HG02840 (cell line): Measurements from ENCODE around the gene LHCGR.

Experiments used
- ATAC-seq: cut with Tn5 transposase; IDR thresholded peaks from one replicate; pipeline ENCODE4 v1.9.1; 2021; ENCODE audit warnings: mild to moderate bottlenecking, moderate library complexity, moderate number of reproducible peaks; ENCODE audit not compliant: unreplicated experiment, low FRiP score

Gene LHCGR

DNA sequence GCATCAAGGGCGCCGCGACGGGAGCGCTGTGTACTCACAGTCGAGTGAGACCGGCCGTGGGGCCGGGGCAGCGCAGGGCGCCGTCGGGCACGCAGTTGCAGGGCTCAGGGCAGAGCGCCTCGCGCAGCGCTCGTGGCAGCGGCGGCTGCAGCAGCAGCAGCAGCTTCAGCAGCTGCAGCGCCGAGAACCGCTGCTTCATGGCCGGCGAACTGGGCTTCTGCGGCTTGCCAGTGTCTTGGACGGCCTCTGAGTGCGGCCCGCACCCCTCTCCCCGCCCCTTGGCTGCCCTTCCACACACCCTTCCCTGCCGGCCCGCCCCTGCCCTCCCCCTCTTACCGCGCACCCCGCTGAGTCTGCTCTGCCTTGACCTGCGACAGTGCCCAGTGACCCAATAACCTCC is at the start of gene LHCGR:
LHCGR (minus strand) TSS at position 252 of the 400 bp plus-strand sequence; CDS start at position 199, 53 bp downstream.
- no peak for ATAC-seq

DNA sequence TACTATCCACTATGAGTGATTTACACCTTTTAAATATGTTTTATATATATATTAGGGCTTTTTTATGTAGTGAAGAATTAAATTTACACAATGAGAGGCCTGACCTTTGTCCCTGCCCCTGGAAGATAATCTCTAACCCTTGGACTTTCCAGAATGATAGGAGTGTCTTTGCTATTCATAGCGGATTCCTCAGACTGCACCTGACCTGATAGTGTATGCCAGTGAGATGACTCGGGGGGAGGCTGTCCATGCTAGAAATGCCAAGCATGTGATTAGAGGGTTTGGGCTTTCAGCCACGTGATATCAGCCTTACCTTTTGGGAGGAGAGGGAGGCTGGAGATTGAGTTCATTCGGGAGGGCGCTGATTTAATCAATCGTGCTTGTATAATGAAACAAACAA is 44.1 kb upstream of the LHCGR start:
- ATAC-seq: no peak

DNA sequence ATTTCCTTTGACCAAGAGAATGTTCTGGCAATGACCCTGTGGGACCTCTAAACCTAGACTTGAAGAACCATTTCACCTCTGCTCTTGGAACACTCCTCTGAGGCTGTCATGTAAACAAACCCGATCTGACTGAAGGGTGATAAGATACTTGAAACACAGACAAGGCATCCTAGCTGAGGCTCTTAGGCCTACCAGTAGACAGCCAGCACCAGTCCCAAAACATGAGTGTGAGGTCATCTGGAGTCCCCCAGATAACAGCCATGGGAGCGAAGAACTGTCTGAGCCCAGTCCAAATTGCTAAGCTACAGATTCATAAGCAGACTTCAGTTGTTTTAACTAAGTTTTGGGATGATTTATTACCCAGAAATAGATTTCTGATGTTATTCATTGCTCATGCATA is 39.5 kb upstream of the LHCGR start:
- ATAC-seq: no peak

DNA sequence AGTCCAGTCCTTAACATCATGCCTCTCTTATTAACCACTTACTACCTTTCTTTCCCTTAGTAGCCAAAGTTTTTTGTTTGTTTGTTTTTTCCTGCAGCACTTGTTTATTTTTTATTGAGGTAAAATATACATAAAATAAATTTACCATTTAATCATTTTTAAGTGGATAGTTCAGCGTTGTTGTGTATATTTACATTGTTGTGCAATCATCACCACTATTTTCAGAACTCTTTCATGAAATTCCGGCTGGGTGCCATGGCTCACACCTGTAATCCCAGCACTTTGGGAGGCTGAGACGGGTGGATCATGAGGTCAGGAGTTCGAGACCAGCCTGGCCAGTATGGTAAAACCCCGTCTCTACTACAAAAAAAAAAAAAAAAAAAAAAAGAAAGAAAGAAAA is 38.1 kb upstream of the LHCGR start:
- ATAC-seq: no peak

DNA sequence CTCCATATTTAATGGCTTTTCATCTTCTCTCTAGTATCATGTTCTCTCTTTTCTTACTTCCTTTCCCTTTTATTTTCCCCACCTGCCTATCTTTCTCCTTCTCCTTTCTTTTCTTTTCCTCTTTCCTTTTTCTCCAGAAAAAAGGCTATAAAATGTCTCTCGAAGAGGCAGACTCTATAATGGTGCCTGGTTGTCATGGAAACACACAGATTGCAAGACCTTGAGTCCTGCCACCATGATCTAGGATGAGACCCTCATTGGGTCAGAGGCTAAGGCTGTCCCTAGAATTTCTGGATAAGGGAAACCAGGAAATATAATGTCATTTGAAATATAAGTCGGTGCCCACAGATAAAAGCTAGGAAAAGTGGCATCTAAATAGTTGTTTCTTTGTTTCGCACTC is 36.5 kb upstream of the LHCGR start:
- ATAC-seq: no peak

- no peak for ATAC-seq
These were observed 35.1 kb upstream of the LHCGR start for GRCh38 chr2:48790407-48791170.

DNA sequence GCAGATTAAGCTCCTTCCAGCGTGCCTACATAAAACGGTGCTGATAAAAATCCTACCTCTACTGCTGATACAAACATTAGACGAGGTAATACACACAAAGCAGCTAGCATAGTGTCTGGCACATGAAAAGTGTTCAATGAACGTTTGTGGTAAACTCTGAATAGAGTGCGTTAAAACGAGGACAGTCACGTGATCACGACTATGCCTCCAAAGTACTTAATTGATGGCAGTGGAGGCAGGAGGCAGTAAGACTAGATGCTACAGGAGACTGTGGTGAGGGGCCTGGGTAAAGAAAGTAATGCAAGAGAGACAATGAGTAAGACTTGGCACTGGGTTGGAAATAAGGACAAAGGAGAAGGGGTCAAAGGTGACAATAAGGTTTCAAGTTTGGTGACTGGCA is 32.1 kb upstream of the LHCGR start:
- no peak for ATAC-seq

- no peak for ATAC-seq
These were observed 25.8 kb upstream of the LHCGR start for GRCh38 chr2:48781366-48781765.

DNA sequence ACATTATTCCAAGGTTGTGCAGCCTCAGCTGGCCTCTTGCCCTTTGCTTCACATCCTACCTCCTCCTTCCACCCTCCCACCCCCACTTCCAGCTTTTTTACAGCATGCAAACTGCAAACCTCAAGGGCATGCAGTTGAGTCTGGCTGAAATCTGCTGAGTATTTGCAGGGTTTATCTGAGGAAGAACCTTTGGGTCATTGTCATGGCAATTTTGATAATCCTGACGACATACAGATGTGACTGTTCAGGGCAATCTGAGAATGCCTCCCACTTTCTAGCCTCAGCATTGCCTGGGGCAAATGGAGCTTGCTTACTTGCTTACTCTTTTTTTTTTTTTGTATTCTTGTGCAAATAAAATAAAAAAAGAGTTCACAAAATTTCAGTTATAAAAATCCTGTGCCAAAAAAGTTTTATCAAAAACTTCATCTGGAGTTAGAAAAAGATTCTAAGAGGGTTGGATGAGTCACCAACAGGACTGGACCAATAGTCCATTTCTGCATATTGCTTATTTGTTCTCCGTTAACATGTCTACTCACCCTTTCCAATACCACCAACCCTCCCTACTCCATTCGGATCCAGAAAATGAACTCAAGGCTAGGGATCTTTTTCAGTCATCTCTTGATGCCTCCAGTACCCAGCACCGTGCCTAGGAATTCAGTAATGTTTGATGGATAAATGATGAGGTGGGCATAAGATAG is 23.6 kb upstream of the LHCGR start:
- ATAC-seq: no peak

GRCh38 chr2:48774251-48774650 is 18.7 kb upstream of the LHCGR start:
- ATAC-seq: no peak

DNA sequence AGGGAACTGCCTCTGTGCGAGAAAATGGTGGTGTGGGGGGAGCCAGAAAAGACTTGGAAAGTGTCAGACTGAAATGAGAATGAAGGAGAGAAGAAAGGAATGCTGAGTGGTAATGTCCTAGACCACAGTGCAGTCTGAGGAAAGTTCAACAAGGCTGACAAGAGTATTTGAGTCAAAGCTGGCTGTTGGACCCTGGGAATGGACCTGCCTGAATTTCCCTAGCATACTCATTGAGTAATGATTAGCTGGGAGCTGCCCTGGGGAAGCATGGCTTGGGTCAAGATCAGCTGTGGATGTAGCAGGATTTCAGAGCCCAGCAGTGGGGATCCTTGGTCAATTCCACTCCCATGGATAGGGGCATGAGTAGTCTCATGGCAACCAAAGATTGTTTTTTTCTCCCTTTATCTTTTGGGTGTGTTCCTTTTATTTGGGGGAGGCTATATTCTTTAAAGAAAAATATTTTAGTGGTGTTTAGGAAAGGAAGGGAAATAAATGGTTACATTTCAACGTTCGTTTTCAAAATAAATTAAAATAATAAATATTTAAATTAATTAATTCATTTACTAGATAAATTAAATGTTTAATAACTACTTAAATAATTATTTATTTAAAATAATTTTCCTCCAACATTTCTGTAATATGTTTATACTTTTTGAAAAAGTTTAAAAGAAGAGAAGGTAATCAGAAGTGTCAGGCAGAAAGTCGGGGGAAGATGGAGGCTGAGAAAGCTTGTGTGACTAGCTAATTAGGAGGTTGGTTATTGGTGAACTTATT is 15.9 kb upstream of the LHCGR start:
- no peak for ATAC-seq

- no peak for ATAC-seq
These were observed 14.7 kb upstream of the LHCGR start for GRCh38 chr2:48770181-48770580.

- ATAC-seq: no peak
These were observed 13.1 kb upstream of the LHCGR start for GRCh38 chr2:48768669-48769068.

DNA sequence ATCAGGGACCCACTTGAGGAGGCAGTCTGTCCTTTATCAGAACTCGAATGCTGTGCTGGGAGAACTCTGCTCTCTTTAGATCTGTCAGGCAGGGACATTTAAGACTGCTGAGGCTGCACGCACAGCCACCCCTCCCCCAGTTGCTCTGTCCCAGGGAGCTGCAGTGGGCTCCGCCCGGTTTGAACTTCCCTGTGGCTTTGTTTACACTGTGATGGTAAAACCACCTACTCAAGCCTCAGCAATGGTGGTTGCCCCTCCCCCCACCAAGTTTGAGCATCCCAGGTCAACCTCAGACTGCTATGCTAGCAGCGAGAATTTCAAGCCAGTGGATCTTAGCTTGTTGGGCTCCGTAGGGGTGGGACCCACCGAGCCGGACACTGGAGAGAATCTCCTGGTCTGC is 11.8 kb upstream of the LHCGR start:
- no peak for ATAC-seq

DNA sequence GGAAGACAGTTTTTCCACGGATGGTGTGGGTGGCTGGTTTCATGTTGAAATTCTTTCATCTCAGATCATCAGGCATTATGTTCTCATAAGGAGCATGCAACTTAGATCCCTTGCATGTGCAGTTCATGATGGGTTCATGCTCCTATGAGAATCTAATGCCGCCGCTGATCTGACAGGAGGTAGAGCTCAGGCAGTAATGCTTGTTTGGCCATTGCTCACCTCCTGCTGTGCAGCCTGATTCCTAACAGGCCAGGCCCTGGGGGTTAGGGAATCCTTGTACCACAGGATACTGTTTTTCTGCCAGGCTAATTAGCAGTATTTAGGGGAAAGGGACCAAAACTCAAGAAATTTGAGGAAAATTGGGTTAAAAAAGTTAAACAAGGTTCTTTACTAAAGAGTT is 5.3 kb upstream of the LHCGR start:
- ATAC-seq: no peak

GRCh38 chr2:48759682-48760081 is 4.2 kb upstream of the LHCGR start:
- ATAC-seq: no peak

- no peak for ATAC-seq
These were observed 765 bp upstream of the LHCGR start for GRCh38 chr2:48756289-48756688.

GRCh38 chr2:48754874-48755273 is 650 bp downstream of the LHCGR start:
- ATAC-seq: no peak

GRCh38 chr2:48753228-48753627 is 2.3 kb downstream of the LHCGR start:
- no peak for ATAC-seq

- ATAC-seq: no peak
These were observed 5.3 kb downstream of the LHCGR start for GRCh38 chr2:48750128-48750739.
